Measurements from ENCODE around the gene ELOVL1. TPM values are rescaled to one million over a fixed set of nuclear protein-coding genes. Genes with fewer than 3 reads are reported as not detected.
A peak's percentile ranks its signal among the peaks of the same experiment; 100 is the strongest.

The ELOVL1 gene
- total and polyA plus RNA-seq, 2 of the 13 experiments (the other 11 are each of a cell fraction or from before 2014, with no cell fraction given), result 55.2 to 77.4 TPM

GRCh38 chr1:43389326-43390313 is 21.8 kb upstream of the ELOVL1 start, which contains the start of the genes MED8 and SZT2 (continued):
- TF ChIP-seq ZNF761 (CRISPR knock-in tag; conservative IDR thresholded peaks at IDR 0.05) (no peak; the same call in 1 of the 2 replicates), NFE2L2 (IDR thresholded peaks at IDR 0.05; ENCODE audit: low read length) (no peak), ZXDC (CRISPR knock-in tag; IDR thresholded peaks at IDR 0.05) (no peak; the same call in 1 of the 2 replicates), ZNF280B (CRISPR knock-in tag; IDR thresholded peaks at IDR 0.05; ENCODE audit: borderline replicate concordance) (peak; percentile 30; the same call in 1 of the 2 replicates), SPEN (CRISPR knock-in tag; IDR thresholded peaks at IDR 0.05; ENCODE audit: low read depth) (peak; percentile 80; the same call in 1 of the 2 replicates), ZNF672 (CRISPR knock-in tag; IDR thresholded peaks at IDR 0.05) (no peak), TCF7L2 (IDR thresholded peaks at IDR 0.05; ENCODE audit: low read depth, low read length) (no peak), TCF7 (IDR thresholded peaks at IDR 0.05; ENCODE audit: low read depth) (no peak), ZHX2 (IDR thresholded peaks at IDR 0.05; ENCODE audit: low read depth) (peak; percentile 45; the same call in 1 of the 2 replicates), ZHX2 (CRISPR knock-in tag; IDR thresholded peaks at IDR 0.05; ENCODE audit: borderline replicate concordance) (no peak), ZNF644 (CRISPR knock-in tag; IDR thresholded peaks at IDR 0.05; ENCODE audit: low read depth) (no peak), RFXAP (CRISPR knock-in tag; IDR thresholded peaks at IDR 0.05; ENCODE audit: borderline replicate concordance) (no peak; the same call in 1 of the 2 replicates), ZNF484 (CRISPR knock-in tag; IDR thresholded peaks at IDR 0.05; ENCODE audit: borderline replicate concordance, low read depth) (no peak), KLF16 (CRISPR knock-in tag; IDR thresholded peaks at IDR 0.05) (peak; percentile 42 to 69; a peak in 1 of 4 replicates), ZNF670 (CRISPR knock-in tag; IDR thresholded peaks at IDR 0.05; ENCODE audit: borderline replicate concordance) (no peak), GPBP1L1 (CRISPR knock-in tag; IDR thresholded peaks at IDR 0.05) (no peak), RARA (CRISPR knock-in tag; IDR thresholded peaks at IDR 0.05) (peak; percentile 77)
